K562 (cell line): ENCODE results near the gene TUT4. TPM values are rescaled to one million over a fixed set of nuclear protein-coding genes. Genes with fewer than 3 reads are reported as not detected.

Experiments
- ATAC-seq: fragments of 200-7000 bp; cut with Tn5 transposase; 3 replicates; pipeline ENCODE4 v1.9.1; 2020; ENCODE audit warnings: moderate library complexity
- BruUV-seq: library from RNA; stranded (reverse); fragments of 400-500 nt; replicated peaks from 2 replicates; lab custom pipeline; 2021; lab: Mats Ljungman, UMichigan
- CTCF ChIA-PET: fragments of 300-600 bp; formaldehyde crosslinking; extraction: SDS; loops from one replicate; lab custom pipeline; 2021; ENCODE audit warnings: low intra/inter-chr PET ratio; lab: Yijun Ruan, JAX
- POLR2A ChIA-PET: fragments of 300-600, 350-650 bp; sonication (Branson Sonifier 250); formaldehyde crosslinking; extraction: SDS; loops from one replicate; lab custom pipeline; 2021; ENCODE audit warnings: antibody characterized with exemption, inconsistent platforms; lab: Yijun Ruan, JAX
- DNase-seq, 4 experiments: peaks; one replicate each; pipeline versions ENCODE4 v3.0.0 to v3.0.0-alpha.2; 2011 to 2018; ENCODE audit warnings: low spot score in 3 of 4, mixed read lengths in 3 of 4; ENCODE audit errors: extremely low read depth in 1 of 4
- FAIRE-seq: peaks from 2 replicates; lab custom pipeline; 2011; peaks lifted over from hg19 to GRCh38; lab: Jason Lieb, UNC
- H2AFZ ChIP-seq: 2 replicates; pipeline ENCODE4 v1.6.0; 2011; ENCODE audit warnings: low read depth, low read length, control low read depth, inconsistent platforms
- H3K27ac ChIP-seq: fragments of 200-600 bp; 3 replicates; pipeline ENCODE4 v1.8.0; 2011; ENCODE audit warnings: low read depth, mild to moderate bottlenecking, control low read depth, inconsistent platforms, low read length, moderate library complexity, mixed read lengths; ENCODE audit errors: extremely low read depth
- H3K27me3 ChIP-seq, 2 experiments: fragments of 300-600 bp in 1 of 2; 2 replicates in 1 of 2; 3 replicates in 1 of 2; pipeline versions ENCODE4 v1.6.0 to v1.8.0; 2011; ENCODE audit warnings: inconsistent platforms in 2 of 2, low read length in 2 of 2, mild to moderate bottlenecking in 1 of 2, mixed read lengths in 1 of 2, moderate library complexity in 1 of 2; ENCODE audit not compliant: control insufficient read depth in 2 of 2, insufficient read depth in 2 of 2
- H3K36me3 ChIP-seq: fragments of 300-600 bp; 3 replicates; pipeline ENCODE4 v1.8.0; 2011; ENCODE audit warnings: mild to moderate bottlenecking, low read length, inconsistent platforms; ENCODE audit not compliant: control insufficient read depth, insufficient read depth
- H3K4me1 ChIP-seq, 2 experiments: fragments of 200-600 bp in 1 of 2; replicated peaks in 1 of 2; 2 replicates in 1 of 2; 3 replicates in 1 of 2; pipeline versions ENCODE4 v1.5.1 to v1.8.0; 2011; ENCODE audit warnings: inconsistent platforms in 2 of 2, low read length in 2 of 2, mild to moderate bottlenecking in 1 of 2, mixed read lengths in 1 of 2, moderate library complexity in 1 of 2; ENCODE audit not compliant: control insufficient read depth in 2 of 2, insufficient read depth in 2 of 2
- H3K4me2 ChIP-seq: 2 replicates; pipeline ENCODE4 v1.6.1; 2011; ENCODE audit warnings: low read length, control low read depth, inconsistent platforms, mixed read lengths; ENCODE audit not compliant: insufficient read depth
- H3K4me3 ChIP-seq: fragments of 200-600 bp; sonication (generic), shearing (Covaris generic); 2 replicates; pipeline ENCODE4 v1.5.1; 2016; ENCODE audit warnings: control low read depth, inconsistent platforms
- H3K79me2 ChIP-seq: fragments of 200-600 bp; 3 replicates; pipeline ENCODE4 v1.8.0; 2011; ENCODE audit warnings: low read length, inconsistent platforms; ENCODE audit not compliant: control insufficient read depth, insufficient read depth
- H3K9ac ChIP-seq, 2 experiments: 2 replicates each; pipeline versions ENCODE4 v1.6.0 to v1.6.1; 2011; ENCODE audit warnings: low read depth in 2 of 2, low read length in 2 of 2, control low read depth in 1 of 2, inconsistent platforms in 1 of 2, mild to moderate bottlenecking in 1 of 2, mixed read lengths in 1 of 2; ENCODE audit not compliant: insufficient read depth in 1 of 2
- H3K9me1 ChIP-seq: one replicate; pipeline ENCODE4 v1.6.0; 2011; ENCODE audit warnings: inconsistent platforms, mild to moderate bottlenecking, low read length, moderate library complexity; ENCODE audit not compliant: control insufficient read depth, insufficient read depth
- H3K9me3 ChIP-seq: replicated peaks from 2 replicates; pipeline ENCODE4 v1.5.1; 2011; ENCODE audit warnings: low read depth, low read length, inconsistent platforms; ENCODE audit not compliant: control insufficient read depth, insufficient read depth
- H4K20me1 ChIP-seq: replicated peaks from 2 replicates; pipeline ENCODE4 v1.6.1; 2011; ENCODE audit warnings: low read length, inconsistent platforms, mixed read lengths; ENCODE audit not compliant: control insufficient read depth, insufficient read depth
- CLOCK ChIP-seq: fragments of 250-450 bp; sonication (Bioruptor Pico); IDR thresholded peaks from 2 replicates; pipeline ENCODE4 v1.4.0; 2020; ENCODE audit warnings: mild to moderate bottlenecking, moderate library complexity, borderline replicate concordance
- RREB1 ChIP-seq: fragments of 250-450 bp; sonication (Bioruptor Pico); IDR thresholded peaks from 2 replicates; pipeline ENCODE4 v1.4.0; 2020
- STAG1 ChIP-seq: sonication (generic); formaldehyde crosslinking; IDR thresholded peaks from 2 replicates; pipeline ENCODE4 v1.5.0; 2020; ENCODE audit warnings: missing genetic modification reagents, borderline replicate concordance
- YBX1 ChIP-seq: fragments of 450-650 bp; IDR thresholded peaks from 2 replicates; pipeline ENCODE4 v1.7.1; 2016; ENCODE audit warnings: mild to moderate bottlenecking
- ZNF347 ChIP-seq: fragments of 450-650 bp; formaldehyde crosslinking; IDR thresholded peaks from 2 replicates; pipeline ENCODE4 v1.4.0; 2020; ENCODE audit warnings: low read depth, mild to moderate bottlenecking, moderate library complexity
- WGBS: fragments of 100-300 bp; shearing (Covaris generic); methylation state at CpG from one replicate; pipeline ENCODE4 v1.1.6; 2016; ENCODE audit warnings: low coverage, mixed read lengths; ENCODE audit not compliant: insufficient coverage; ENCODE audit errors: missing lambda C conversion rate; 5-methylcytosine and 5-hydroxymethylcytosine counted together
- in situ Hi-C: fragments of 300-500 bp; cut with MboI; formaldehyde crosslinking; loops from 4 replicates; pipeline ENCODE4 v1.15.0; 2018; ENCODE audit warnings: inconsistent platforms, mixed read lengths
- intact Hi-C: fragments of 100-400 bp; cut with micrococcal nuclease; formaldehyde crosslinking; loops from 2 replicates; pipeline ENCODE4 v1.14.2; 2022
- polyA plus RNA-seq, 8 experiments: library from polyadenylated mRNA; depleted of rRNA in 4 of 8; stranded (reverse) in 5 of 8; unstranded in 3 of 8; fragments of >200 nt; fragmentation: Nextera tagmentation in 2 of 8; fragmentation: Illumina TruSeq in 1 of 8; extraction: Ambion mirVana in 2 of 8; extraction: Trizol in 1 of 8; gene quantifications; 2 replicates each; pipeline versions ENCODE4 v1.2.1 to v1.2.3, GENCODE V29; 2011 to 2014; ENCODE audit warnings: inconsistent platforms in 1 of 8, missing spikeins in 1 of 8
- total RNA-seq, 7 experiments: library from RNA; depleted of rRNA in 6 of 7; stranded (reverse); fragments of >200 nt in 6 of 7; fragmentation: Illumina TruSeq in 2 of 7; extraction: Trizol in 2 of 7; gene quantifications; 2 replicates each; pipeline versions ENCODE4 v1.2.1 to v1.2.3, GENCODE V29; 2011 to 2021; ENCODE audit warnings: low replicate concordance in 1 of 7

Gene TUT4
- total and polyA plus RNA-seq, 9 of the 15 experiments (the other 6 are each of a cell fraction or from before 2014, with no cell fraction given), result 15.8 to 53.5 (median 36.7) TPM

- ATAC-seq, result no peak
- Histone ChIP-seq H3K9me1 (no peaks in the 10 kb centered on the region), H3K4me2 (no peak overlapping the region), H4K20me1 (no peaks in the 10 kb centered on the region), H3K36me3 (peaks cover 44% of the 10 kb centered on the region), H3K9me3 (no peaks in the 10 kb centered on the region), H2AFZ (no peak overlapping the region), H3K79me2 (no peaks in the 10 kb centered on the region), H3K27me3 (no peaks in the 10 kb centered on the region), H3K9ac (no peak overlapping the region), H3K27ac (no peak overlapping the region), H3K4me1 (no peaks in the 10 kb centered on the region), H3K4me3 (no peak overlapping the region)
- BruUV-seq, result no TSS peak
- FAIRE-seq, result no peak
- in situ Hi-C loops (no loop called here), intact Hi-C loops (no loop called here)
- ChIA-PET CTCF (no interaction called here), POLR2A (no interaction called here)
- no peak for DNase-seq
- WGBS, result 91% methylated on average over 2 of the region's 2 CpGs
- no peak for TF ChIP-seq RREB1 (CRISPR knock-in tag)
- no peak for TF ChIP-seq YBX1
- no peak for TF ChIP-seq ZNF347 (CRISPR knock-in tag)
- TF ChIP-seq CLOCK (CRISPR knock-in tag), result no peak
- no peak for TF ChIP-seq STAG1
These were observed 108.4 kb downstream of the TUT4 start for GRCh38 chr1:52444463-52444862.
